ENCODE measurements around the gene OR56A5. TPM values are rescaled to one million over a fixed set of nuclear protein-coding genes. Genes with fewer than 3 reads are reported as not detected.

The OR56A5 gene
- total and polyA plus RNA-seq, 2 donors (not counting 3 experiments of a cell fraction or from before 2014, with no cell fraction given) = not detected

GRCh38 chr11:5955586-5955985 is 12.7 kb downstream of the OR56A5 start:
- dilution Hi-C loops (cut with MboI; ENCODE audit: extremely low pct_ligation_motif_present, low sequenced_read_pairs) (no loop called here), intact Hi-C loops (cut with micrococcal nuclease) (no loop called here)
- Histone ChIP-seq H3K79me2 (ENCODE audit: control insufficient read depth, insufficient read depth, low read length) (no peaks in the 10 kb centered on the region), H2AFZ (ENCODE audit: low read depth, low read length) (no peak overlapping the region), H3K9me1 (replicated peaks; ENCODE audit: control insufficient read depth, extremely low read depth, insufficient read depth, low read length) (no peaks in the 10 kb centered on the region), H3K4me1 (ENCODE audit: control insufficient read depth, extremely low read depth, insufficient read depth, low read length) (no peaks in the 10 kb centered on the region), H3K4me3 (replicated peaks in 1 of 3; ENCODE audit: insufficient read depth in 1 of 3, low read depth in 1 of 3, low read length in 3 of 3) (no peak overlapping the region), H4K20me1 (replicated peaks; ENCODE audit: control insufficient read depth, extremely low read depth, insufficient read depth, low read length) (no peaks in the 10 kb centered on the region), H3K4me2 (ENCODE audit: insufficient read depth, low read length) (no peak overlapping the region), H3K36me3 (ENCODE audit: control insufficient read depth in 2 of 2, extremely low read depth in 1 of 2, insufficient read depth in 2 of 2, low read length in 2 of 2) (no peaks in the 10 kb centered on the region), H3K9ac (replicated peaks; ENCODE audit: extremely low read depth, insufficient read depth, low read length) (no peak overlapping the region), H3K27me3 (ENCODE audit: control insufficient read depth in 2 of 2, insufficient read depth in 2 of 2, low read length in 2 of 2) (no peaks in the 10 kb centered on the region), H3K27ac (ENCODE audit: insufficient read depth, low read depth, low read length) (no peak overlapping the region), H3K9me3 (replicated peaks; ENCODE audit: control insufficient read depth, insufficient read depth, low read length) (no peaks in the 10 kb centered on the region)
- TF ChIP-seq CTCF (IDR thresholded peaks at IDR 0.05; ENCODE audit: extremely low read depth in 1 of 2, insufficient read depth in 1 of 2, low read depth in 1 of 2, low read length in 2 of 2) (no peak), POLR2A (IDR thresholded peaks at IDR 0.05; ENCODE audit: low read depth, low read length) (no peak), MAX (IDR thresholded peaks at IDR 0.05; ENCODE audit: insufficient read depth, insufficient read length) (no peak), FOS (IDR thresholded peaks at IDR 0.05; ENCODE audit: borderline replicate concordance, insufficient read depth, low read length) (no peak), JUN (IDR thresholded peaks at IDR 0.05; ENCODE audit: borderline replicate concordance, insufficient read depth, insufficient read length, low read depth) (no peak), POLR2AphosphoS5 (IDR thresholded peaks at IDR 0.05; ENCODE audit: insufficient read depth, low read depth, low read length) (no peak), GATA2 (IDR thresholded peaks at IDR 0.05; ENCODE audit: insufficient read depth, insufficient read length, low read depth, low read length) (no peak), EZH2 (IDR thresholded peaks at IDR 0.05; ENCODE audit: borderline replicate concordance, low read depth, low read length, severe bottlenecking) (no peak), MYC (IDR thresholded peaks at IDR 0.05; ENCODE audit: low read depth, low read length) (no peak)
- FAIRE-seq (no peak), DNase-seq (ENCODE audit: low read depth, low spot score) (no peak)
- ChIA-PET POLR2A (no interaction called here), CTCF (no interaction called here)
- no TSS peak for BruUV-seq (replicated peaks)

Measured in endothelial cell of umbilical vein (primary cell).